ENCODE results near the gene GRIK2. TPM values are rescaled to one million over a fixed set of nuclear protein-coding genes. Genes with fewer than 3 reads are reported as not detected.
"Not testable (repeated sequence)": the region's sequence is repeated elsewhere in the genome, so short reads cannot be mapped to it uniquely, and the experiment has no call there.

The GRIK2 gene
- total and polyA plus RNA-seq, 9 donors: 0.12 to 4.1 (median 0.89) TPM; not detected in 1

GRCh38 chr6:102068349-102068929 is 674.9 kb downstream of the GRIK2 start:
- Histone ChIP-seq H3K4me1 (ENCODE audit: insufficient read depth) (no peaks in the 10 kb centered on the region), H3K27me3 (no peaks in the 10 kb centered on the region), H3K9me3 (no peaks in the 10 kb centered on the region), H3K4me3 (no peak overlapping the region), H3K27ac (no peak overlapping the region), H3K36me3 (no peaks in the 10 kb centered on the region)
- WGBS, 3 donors: 62 to 69% (median 69%) methylated on average over 7 of the region's 7 CpGs
- DNase-seq: no peak
- TF ChIP-seq POLR2A (IDR thresholded peaks at IDR 0.05) (no peak), CTCF (IDR thresholded peaks at IDR 0.05) (no peak), EP300 (IDR thresholded peaks at IDR 0.05) (no peak)
- intact Hi-C loops (cut with DNase I): no loop called here

- Histone ChIP-seq H3K27ac (no peak overlapping the region), H3K27me3 (no peaks in the 10 kb centered on the region), H3K4me1 (ENCODE audit: insufficient read depth) (no peaks in the 10 kb centered on the region), H3K36me3 (no peaks in the 10 kb centered on the region), H3K9me3 (no peaks in the 10 kb centered on the region), H3K4me3 (no peak overlapping the region)
- no peak for DNase-seq
- intact Hi-C loops (cut with DNase I): no loop called here
- TF ChIP-seq POLR2A (IDR thresholded peaks at IDR 0.05): no peak
- TF ChIP-seq CTCF (IDR thresholded peaks at IDR 0.05): no peak
- no peak for TF ChIP-seq EP300 (IDR thresholded peaks at IDR 0.05)
- 70 to 83% (median 73%) methylated on average over 2 of the region's 2 CpGs for WGBS, 3 donors
Measured at GRCh38 chr6:102075539-102075938, 682.0 kb downstream of the GRIK2 start.

GRCh38 chr6:102085257-102085656 is 691.7 kb downstream of the GRIK2 start:
- intact Hi-C loops (cut with DNase I): no loop called here
- H3K36me3 ChIP-seq: no peaks in the 10 kb centered on the region
- no peaks in the 10 kb centered on the region for H3K4me1 ChIP-seq (ENCODE audit: insufficient read depth)
- no peak overlapping the region for H3K27ac ChIP-seq
- H3K4me3 ChIP-seq: no peak overlapping the region
- no peaks in the 10 kb centered on the region for H3K27me3 ChIP-seq
- H3K9me3 ChIP-seq: no peaks in the 10 kb centered on the region
- TF ChIP-seq CTCF (IDR thresholded peaks at IDR 0.05) (no peak), POLR2A (IDR thresholded peaks at IDR 0.05) (no peak), EP300 (IDR thresholded peaks at IDR 0.05) (no peak)
- 9 to 41% (median 11%) methylated on average over 2 of the region's 2 CpGs for WGBS, 3 donors
- no peak for DNase-seq

- WGBS, 3 donors: 92 to 94% (median 92%) methylated on average over 19 of the region's 19 CpGs
- intact Hi-C loops (cut with DNase I); H3K27me3 ChIP-seq; H3K36me3 ChIP-seq; H3K27ac ChIP-seq; H3K4me1 ChIP-seq (ENCODE audit: insufficient read depth); H3K9me3 ChIP-seq; DNase-seq; H3K4me3 ChIP-seq: not testable (repeated sequence)
Measured at GRCh38 chr6:102088160-102088559, 694.7 kb downstream of the GRIK2 start.

GRCh38 chr6:102114402-102114801 is 720.9 kb downstream of the GRIK2 start:
- no peak for DNase-seq
- H3K9me3 ChIP-seq: no peaks in the 10 kb centered on the region
- no peaks in the 10 kb centered on the region for H3K36me3 ChIP-seq
- no peaks in the 10 kb centered on the region for H3K27me3 ChIP-seq
- no peak for TF ChIP-seq CTCF (IDR thresholded peaks at IDR 0.05)
- no peak for TF ChIP-seq POLR2A (IDR thresholded peaks at IDR 0.05)
- TF ChIP-seq EP300 (IDR thresholded peaks at IDR 0.05): no peak
- H3K4me1 ChIP-seq (ENCODE audit: insufficient read depth): no peaks in the 10 kb centered on the region
- no peak overlapping the region for H3K4me3 ChIP-seq
- intact Hi-C loops (cut with DNase I): no loop called here
- 42 to 58% (median 47%) methylated on average over 2 of the region's 2 CpGs for WGBS, 3 donors
- H3K27ac ChIP-seq: no peak overlapping the region

All from ovary (tissue), 9 donors.